HL-60 (cell line): ENCODE results near the gene NR5A2.

Source experiments
- GABPA ChIP-seq: IDR thresholded peaks from 2 replicates; pipeline ENCODE4 v1.6.1; 2012; ENCODE audit warnings: low read depth
- POLR2AphosphoS5 ChIP-seq: IDR thresholded peaks from 2 replicates; pipeline ENCODE4 v1.6.1; 2012; ENCODE audit warnings: low read depth
- REST ChIP-seq: IDR thresholded peaks from 2 replicates; pipeline ENCODE4 v1.6.1; 2012; ENCODE audit warnings: low read depth; ENCODE audit not compliant: insufficient replicate concordance
- SPI1 ChIP-seq: IDR thresholded peaks from 2 replicates; pipeline ENCODE4 v1.6.1; 2012; ENCODE audit warnings: low read depth, mild to moderate bottlenecking, borderline replicate concordance
- TF ChIP-seq, protein P1 (sequence below): IDR thresholded peaks from one replicate; pipeline ENCODE4 v1.5.1; 2011; ENCODE audit warnings: low read length, control low read depth, inconsistent platforms; ENCODE audit not compliant: insufficient read depth

- TF ChIP-seq, protein P1, sequence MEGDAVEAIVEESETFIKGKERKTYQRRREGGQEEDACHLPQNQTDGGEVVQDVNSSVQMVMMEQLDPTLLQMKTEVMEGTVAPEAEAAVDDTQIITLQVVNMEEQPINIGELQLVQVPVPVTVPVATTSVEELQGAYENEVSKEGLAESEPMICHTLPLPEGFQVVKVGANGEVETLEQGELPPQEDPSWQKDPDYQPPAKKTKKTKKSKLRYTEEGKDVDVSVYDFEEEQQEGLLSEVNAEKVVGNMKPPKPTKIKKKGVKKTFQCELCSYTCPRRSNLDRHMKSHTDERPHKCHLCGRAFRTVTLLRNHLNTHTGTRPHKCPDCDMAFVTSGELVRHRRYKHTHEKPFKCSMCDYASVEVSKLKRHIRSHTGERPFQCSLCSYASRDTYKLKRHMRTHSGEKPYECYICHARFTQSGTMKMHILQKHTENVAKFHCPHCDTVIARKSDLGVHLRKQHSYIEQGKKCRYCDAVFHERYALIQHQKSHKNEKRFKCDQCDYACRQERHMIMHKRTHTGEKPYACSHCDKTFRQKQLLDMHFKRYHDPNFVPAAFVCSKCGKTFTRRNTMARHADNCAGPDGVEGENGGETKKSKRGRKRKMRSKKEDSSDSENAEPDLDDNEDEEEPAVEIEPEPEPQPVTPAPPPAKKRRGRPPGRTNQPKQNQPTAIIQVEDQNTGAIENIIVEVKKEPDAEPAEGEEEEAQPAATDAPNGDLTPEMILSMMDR: no peak
- TF ChIP-seq POLR2AphosphoS5 (no peak), REST (no peak), SPI1 (no peak), GABPA (no peak)
Measured at GRCh38 chr1:200176798-200177197, 149.3 kb downstream of the NR5A2 start.
